Lung (tissue), 12 donors: ENCODE data around the gene TSPAN5. TPM values are rescaled to one million over a fixed set of nuclear protein-coding genes. Genes with fewer than 3 reads are reported as not detected.

Experiments used
- ATAC-seq: fragments of 200-7000 bp; cut with Tn5 transposase; one replicate; pipeline ENCODE4 v1.9.1; 2020; ENCODE audit warnings: moderate number of reproducible peaks; ENCODE audit not compliant: insufficient read depth, low FRiP score
- DNase-seq, 3 donors: peaks; one replicate each; pipeline ENCODE4 v3.0.0-alpha.2; 2013 to 2017
- H3K27ac ChIP-seq, 2 donors: one replicate each; pipeline ENCODE4 v1.5.1; 2013; ENCODE audit warnings: mild to moderate bottlenecking in 2 of 2, moderate library complexity in 2 of 2, control low read depth in 1 of 2, inconsistent platforms in 1 of 2, low read depth in 1 of 2, low read length in 1 of 2
- H3K27me3 ChIP-seq, 3 donors: one replicate each; pipeline ENCODE4 v1.5.1; 2013; ENCODE audit warnings: low read length in 2 of 3; ENCODE audit not compliant: control insufficient read depth in 3 of 3, insufficient read depth in 3 of 3
- H3K36me3 ChIP-seq, 4 donors: one replicate each; pipeline ENCODE4 v1.5.1; 2013; ENCODE audit warnings: low read length in 4 of 4, mild to moderate bottlenecking in 1 of 4, moderate library complexity in 1 of 4; ENCODE audit not compliant: control insufficient read depth in 4 of 4, insufficient read depth in 4 of 4
- H3K4me1 ChIP-seq, 5 donors: one replicate each; pipeline ENCODE4 v1.5.1; 2013; ENCODE audit warnings: low read length in 5 of 5, mild to moderate bottlenecking in 2 of 5, moderate library complexity in 1 of 5; ENCODE audit not compliant: control insufficient read depth in 5 of 5, insufficient read depth in 5 of 5
- H3K4me3 ChIP-seq: one replicate; pipeline ENCODE4 v1.5.1; 2013; ENCODE audit warnings: mild to moderate bottlenecking, control low read depth, moderate library complexity
- H3K9ac ChIP-seq, 2 donors: one replicate each; pipeline ENCODE4 v1.5.1; 2013; ENCODE audit warnings: low read length in 2 of 2, control low read depth in 1 of 2; ENCODE audit not compliant: insufficient read depth in 1 of 2
- H3K9me3 ChIP-seq, 4 donors: one replicate each; pipeline ENCODE4 v1.5.1; 2013; ENCODE audit warnings: low read length in 3 of 4, mild to moderate bottlenecking in 1 of 4, moderate library complexity in 1 of 4; ENCODE audit not compliant: control insufficient read depth in 4 of 4, insufficient read depth in 3 of 4
- CTCF ChIP-seq: IDR thresholded peaks from 2 replicates; pipeline ENCODE4 v1.5.1; 2012; ENCODE audit warnings: mild to moderate bottlenecking; ENCODE audit errors: control extremely low read depth, extremely low read depth
- WGBS, 2 donors: extraction: QIAGEN DNeasy Blood & Tissue Kit; methylation state at CpG; one replicate each; pipeline ENCODE4 v1.1.7; 2013; 5-methylcytosine and 5-hydroxymethylcytosine counted together
- polyA plus RNA-seq, 2 donors: library from polyadenylated mRNA; stranded (reverse); fragments of 200-250 nt; gene quantifications; one replicate each; pipeline ENCODE4 v1.2.1, GENCODE V29; 2013
- total RNA-seq, 2 donors: library from RNA; depleted of rRNA in 1 of 2; stranded (reverse); fragments of >200 nt in 1 of 2; gene quantifications; one replicate each; pipeline ENCODE4 v1.2.1, GENCODE V29; 2014 to 2021
- donor health status: control.
- donor health status: control.
- donor health status: Bipolar disorder and iron deficiency.
- donor health status: healthy.
- donor health status: DM: yes; HTN: yes; CAD: no.

The TSPAN5 gene
- total and polyA plus RNA-seq, 4 donors = 1.8 to 24.5 (median 6.3) TPM

GRCh38 chr4:98611677-98612317 lies 46.6 kb downstream of the TSPAN5 start:
- no peak overlapping the region for H3K4me3 ChIP-seq
- no peak for TF ChIP-seq CTCF
- H3K27ac ChIP-seq = no peak overlapping the region
- H3K9ac ChIP-seq = no peak overlapping the region
- ATAC-seq (no peak), DNase-seq (no peak)
- H3K27me3 ChIP-seq = no peaks in the 10 kb centered on the region
- H3K9me3 ChIP-seq = no peaks in the 10 kb centered on the region
- no peaks in the 10 kb centered on the region for H3K36me3 ChIP-seq
- 91 to 93% methylated on average over 6 of the region's 6 CpGs for WGBS, 2 donors
- peaks cover 0 to 4% (median 0%) of the 10 kb centered on the region in 5 donors for H3K4me1 ChIP-seq

GRCh38 chr4:98610926-98611676 lies 47.3 kb downstream of the TSPAN5 start:
- Histone ChIP-seq H3K27me3 (no peaks in the 10 kb centered on the region), H3K4me3 (no peak overlapping the region), H3K9me3 (no peaks in the 10 kb centered on the region), H3K27ac (no peak overlapping the region), H3K9ac (no peak overlapping the region), H3K4me1 (peaks cover 0 to 4% (median 0%) of the 10 kb centered on the region in 5 donors), H3K36me3 (no peaks in the 10 kb centered on the region)
- ATAC-seq = no peak
- DNase-seq = no peak
- 71 to 73% methylated on average over 6 of the region's 6 CpGs for WGBS, 2 donors
- no peak for TF ChIP-seq CTCF

- Histone ChIP-seq H3K36me3 (no peaks in the 10 kb centered on the region), H3K9ac (no peak overlapping the region), H3K9me3 (no peaks in the 10 kb centered on the region), H3K4me1 (peaks cover 0 to 4% (median 0%) of the 10 kb centered on the region in 5 donors), H3K27me3 (no peaks in the 10 kb centered on the region), H3K4me3 (no peak overlapping the region), H3K27ac (no peak overlapping the region)
- 73 to 81% methylated on average over 6 of the region's 6 CpGs for WGBS, 2 donors
- DNase-seq (no peak), ATAC-seq (no peak)
- TF ChIP-seq CTCF = no peak
Measured at GRCh38 chr4:98610431-98610830, 48.0 kb downstream of the TSPAN5 start.
